Effector memory CD8-positive, alpha-beta T cell (primary cell): Measurements from ENCODE around the gene LRRC10.

Experiments
- ATAC-seq: fragments of 150-1000 bp; cut with Tn5 transposase; replicated peaks from 2 replicates; pipeline ENCODE4 v1.10.0; 2021; ENCODE audit warnings: mild to moderate bottlenecking, moderate library complexity
- DNase-seq, 3 experiments: peaks; one replicate each; pipeline ENCODE4 v3.0.0; 2021
- H3K27ac Mint-ChIP-seq, 2 donors: one replicate each; pipeline ENCODE4 v1.8.0; 2022; ENCODE audit warnings: mild to moderate bottlenecking in 2 of 2, mixed read lengths in 2 of 2, moderate library complexity in 2 of 2
- H3K27me3 Mint-ChIP-seq, 2 donors: one replicate each; pipeline ENCODE4 v1.8.0; 2022; ENCODE audit warnings: mixed read lengths in 2 of 2
- H3K36me3 Mint-ChIP-seq: one replicate; pipeline ENCODE4 v1.8.0; 2022; ENCODE audit warnings: mild to moderate bottlenecking, moderate library complexity, mixed read lengths; ENCODE audit not compliant: insufficient read depth
- H3K4me1 Mint-ChIP-seq, 2 donors: one replicate each; pipeline ENCODE4 v1.8.0; 2022; ENCODE audit warnings: low read depth in 2 of 2, mixed read lengths in 2 of 2
- H3K4me3 Mint-ChIP-seq, 2 donors: one replicate each; pipeline ENCODE4 v1.8.0; 2022; ENCODE audit warnings: mild to moderate bottlenecking in 2 of 2, mixed read lengths in 2 of 2, moderate library complexity in 2 of 2
- H3K9me3 Mint-ChIP-seq, 2 donors: one replicate each; pipeline ENCODE4 v1.8.0; 2022; ENCODE audit warnings: mixed read lengths in 2 of 2
- total RNA-seq, 9 experiments: gene quantifications; one replicate each; lab custom pipeline; 2026; lab: John Stamatoyannopoulos, UW

Gene LRRC10
- total RNA-seq = 0 reads per million in 9 experiments

- no peaks in the 10 kb centered on the region for H3K9me3 Mint-ChIP-seq
- ATAC-seq (no peak), DNase-seq (no peak)
- no peak within 1 kb of the TSS for H3K4me3 Mint-ChIP-seq
- no peak within 1 kb of the TSS for H3K27ac Mint-ChIP-seq
- H3K4me1 Mint-ChIP-seq = peaks cover 0 to 1% of the 10 kb centered on the region in 2 donors
- no peaks in the 10 kb centered on the region for H3K36me3 Mint-ChIP-seq
- peaks cover 7 to 23% of the 10 kb centered on the region in 2 donors for H3K27me3 Mint-ChIP-seq
Observed at GRCh38 chr12:69610729-69611128, at the start of gene LRRC10. Gene LRRC10 (minus strand): TSS chr12:69610907. CDS start chr12:69610838, 69 bp downstream.

- peaks cover 22 to 41% of the 10 kb centered on the region in 2 donors for H3K27me3 Mint-ChIP-seq
- no peak overlapping the region for H3K4me3 Mint-ChIP-seq
- ATAC-seq (no peak), DNase-seq (no peak)
- no peaks in the 10 kb centered on the region for H3K36me3 Mint-ChIP-seq
- H3K9me3 Mint-ChIP-seq = no peaks in the 10 kb centered on the region
- H3K4me1 Mint-ChIP-seq = no peaks in the 10 kb centered on the region
- H3K27ac Mint-ChIP-seq = no peak overlapping the region
Observed at GRCh38 chr12:69660164-69660863, 49.6 kb upstream of the LRRC10 start.

GRCh38 chr12:69658203-69658602 is 47.5 kb upstream of the LRRC10 start:
- peaks cover 17 to 35% of the 10 kb centered on the region in 2 donors for H3K27me3 Mint-ChIP-seq
- ATAC-seq = no peak
- no peak for DNase-seq
- H3K4me1 Mint-ChIP-seq = no peaks in the 10 kb centered on the region
- H3K27ac Mint-ChIP-seq = no peak overlapping the region
- H3K36me3 Mint-ChIP-seq = no peaks in the 10 kb centered on the region
- no peaks in the 10 kb centered on the region for H3K9me3 Mint-ChIP-seq
- no peak overlapping the region for H3K4me3 Mint-ChIP-seq

GRCh38 chr12:69657376-69658137 is 46.9 kb upstream of the LRRC10 start:
- ATAC-seq = no peak
- Mint-ChIP-seq H3K4me3 (no peak overlapping the region), H3K4me1 (no peaks in the 10 kb centered on the region), H3K9me3 (no peaks in the 10 kb centered on the region), H3K27ac (no peak overlapping the region), H3K36me3 (no peaks in the 10 kb centered on the region), H3K27me3 (peaks cover 12 to 32% of the 10 kb centered on the region in 2 donors)
- no peak for DNase-seq

GRCh38 chr12:69655616-69656340 is 45.1 kb upstream of the LRRC10 start:
- Mint-ChIP-seq H3K36me3 (no peaks in the 10 kb centered on the region), H3K27ac (no peak overlapping the region), H3K9me3 (no peaks in the 10 kb centered on the region), H3K4me1 (no peaks in the 10 kb centered on the region), H3K4me3 (no peak overlapping the region), H3K27me3 (peaks cover 14 to 34% of the 10 kb centered on the region in 2 donors)
- DNase-seq (no peak), ATAC-seq (no peak)

- ATAC-seq = no peak
- Mint-ChIP-seq H3K27me3 (peaks cover 20 to 24% of the 10 kb centered on the region in 2 donors), H3K9me3 (no peaks in the 10 kb centered on the region), H3K27ac (no peak overlapping the region), H3K4me3 (no peak overlapping the region), H3K4me1 (no peaks in the 10 kb centered on the region), H3K36me3 (no peaks in the 10 kb centered on the region)
- DNase-seq = no peak
Observed at GRCh38 chr12:69653703-69654102, 43.0 kb upstream of the LRRC10 start.

- no peaks in the 10 kb centered on the region for H3K9me3 Mint-ChIP-seq
- H3K4me3 Mint-ChIP-seq = no peak overlapping the region
- no peaks in the 10 kb centered on the region for H3K4me1 Mint-ChIP-seq
- H3K27me3 Mint-ChIP-seq = peaks cover 26 to 36% of the 10 kb centered on the region in 2 donors
- H3K27ac Mint-ChIP-seq = no peak overlapping the region
- DNase-seq = no peak
- H3K36me3 Mint-ChIP-seq = no peaks in the 10 kb centered on the region
- no peak for ATAC-seq
Observed at GRCh38 chr12:69651922-69652321, 41.2 kb upstream of the LRRC10 start.

GRCh38 chr12:69649529-69649928 is 38.8 kb upstream of the LRRC10 start:
- Mint-ChIP-seq H3K27ac (no peak overlapping the region), H3K4me1 (no peaks in the 10 kb centered on the region), H3K4me3 (no peak overlapping the region), H3K27me3 (peaks cover 26 to 38% of the 10 kb centered on the region in 2 donors), H3K36me3 (no peaks in the 10 kb centered on the region), H3K9me3 (no peaks in the 10 kb centered on the region)
- no peak for DNase-seq
- no peak for ATAC-seq

- Mint-ChIP-seq H3K4me3 (no peak overlapping the region), H3K27me3 (peaks cover 26 to 38% of the 10 kb centered on the region in 2 donors), H3K9me3 (no peaks in the 10 kb centered on the region), H3K4me1 (no peaks in the 10 kb centered on the region), H3K36me3 (no peaks in the 10 kb centered on the region), H3K27ac (no peak overlapping the region)
- DNase-seq (no peak), ATAC-seq (no peak)
Observed at GRCh38 chr12:69648476-69648875, 37.8 kb upstream of the LRRC10 start.

- H3K27me3 Mint-ChIP-seq = peaks cover 26 to 38% of the 10 kb centered on the region in 2 donors
- H3K4me1 Mint-ChIP-seq = no peaks in the 10 kb centered on the region
- no peak overlapping the region for H3K4me3 Mint-ChIP-seq
- ATAC-seq (no peak), DNase-seq (no peak)
- no peaks in the 10 kb centered on the region for H3K36me3 Mint-ChIP-seq
- no peaks in the 10 kb centered on the region for H3K9me3 Mint-ChIP-seq
- H3K27ac Mint-ChIP-seq = no peak overlapping the region
Observed at GRCh38 chr12:69647178-69647577, 36.5 kb upstream of the LRRC10 start.

- Mint-ChIP-seq H3K27ac (no peak overlapping the region), H3K9me3 (no peaks in the 10 kb centered on the region), H3K36me3 (no peaks in the 10 kb centered on the region), H3K27me3 (peaks cover 16 to 31% of the 10 kb centered on the region in 2 donors), H3K4me3 (no peak overlapping the region), H3K4me1 (no peaks in the 10 kb centered on the region)
- DNase-seq = no peak
- ATAC-seq = no peak
Observed at GRCh38 chr12:69645031-69645430, 34.3 kb upstream of the LRRC10 start.

GRCh38 chr12:69644511-69644910 is 33.8 kb upstream of the LRRC10 start:
- no peak overlapping the region for H3K27ac Mint-ChIP-seq
- ATAC-seq (no peak), DNase-seq (no peak)
- H3K27me3 Mint-ChIP-seq = peaks cover 16 to 26% of the 10 kb centered on the region in 2 donors
- H3K4me3 Mint-ChIP-seq = no peak overlapping the region
- no peaks in the 10 kb centered on the region for H3K9me3 Mint-ChIP-seq
- H3K4me1 Mint-ChIP-seq = no peaks in the 10 kb centered on the region
- no peaks in the 10 kb centered on the region for H3K36me3 Mint-ChIP-seq

GRCh38 chr12:69642531-69642930 is 31.8 kb upstream of the LRRC10 start:
- H3K27me3 Mint-ChIP-seq = peaks cover 6 to 13% of the 10 kb centered on the region in 2 donors
- H3K9me3 Mint-ChIP-seq = no peaks in the 10 kb centered on the region
- DNase-seq (no peak), ATAC-seq (no peak)
- H3K4me3 Mint-ChIP-seq = no peak overlapping the region
- H3K4me1 Mint-ChIP-seq = no peaks in the 10 kb centered on the region
- H3K27ac Mint-ChIP-seq = no peak overlapping the region
- no peaks in the 10 kb centered on the region for H3K36me3 Mint-ChIP-seq
